ELF-1 (cell line): ENCODE measurements around the gene TEX22.

Experiments
- DNase-seq: peaks from one replicate; pipeline ENCODE4 v3.0.0-alpha.2; 2016; ENCODE audit warnings: low read depth, low spot score

Gene TEX22

GRCh38 chr14:105366386-105367074 lies 31.8 kb upstream of the TEX22 start:
- DNase-seq, result no peak

GRCh38 chr14:105367116-105368031 lies 31.0 kb upstream of the TEX22 start:
- DNase-seq, result no peak

- DNase-seq, result no peak
Observed at GRCh38 chr14:105368032-105368417, 30.3 kb upstream of the TEX22 start.

GRCh38 chr14:105368426-105368825 lies 29.9 kb upstream of the TEX22 start:
- DNase-seq, result no peak

- no peak for DNase-seq
Observed at GRCh38 chr14:105368910-105369652, 29.3 kb upstream of the TEX22 start.

- no peak for DNase-seq
Observed at GRCh38 chr14:105369653-105370040, 28.7 kb upstream of the TEX22 start.

GRCh38 chr14:105374389-105374788 lies 23.9 kb upstream of the TEX22 start:
- no peak for DNase-seq

- no peak for DNase-seq
Observed at GRCh38 chr14:105375635-105376057, 22.7 kb upstream of the TEX22 start.

- DNase-seq, result no peak
Observed at GRCh38 chr14:105376521-105377440, 21.6 kb upstream of the TEX22 start.

GRCh38 chr14:105377555-105378182 lies 20.7 kb upstream of the TEX22 start:
- peak; percentile 42 for DNase-seq

GRCh38 chr14:105378199-105378598 lies 20.1 kb upstream of the TEX22 start:
- DNase-seq, result no peak

GRCh38 chr14:105378873-105379685 lies 19.3 kb upstream of the TEX22 start:
- DNase-seq, result peak; percentile 37

GRCh38 chr14:105379946-105380345 lies 18.4 kb upstream of the TEX22 start:
- DNase-seq, result no peak

GRCh38 chr14:105380756-105381155 lies 17.6 kb upstream of the TEX22 start:
- DNase-seq, result no peak

- DNase-seq, result no peak
Observed at GRCh38 chr14:105381446-105382342, 16.6 kb upstream of the TEX22 start.

GRCh38 chr14:105382343-105383082 lies 15.8 kb upstream of the TEX22 start:
- DNase-seq, result no peak

GRCh38 chr14:105383083-105383730 lies 15.1 kb upstream of the TEX22 start:
- no peak for DNase-seq
